Measurements from ENCODE around the gene C15orf39.

DNA sequence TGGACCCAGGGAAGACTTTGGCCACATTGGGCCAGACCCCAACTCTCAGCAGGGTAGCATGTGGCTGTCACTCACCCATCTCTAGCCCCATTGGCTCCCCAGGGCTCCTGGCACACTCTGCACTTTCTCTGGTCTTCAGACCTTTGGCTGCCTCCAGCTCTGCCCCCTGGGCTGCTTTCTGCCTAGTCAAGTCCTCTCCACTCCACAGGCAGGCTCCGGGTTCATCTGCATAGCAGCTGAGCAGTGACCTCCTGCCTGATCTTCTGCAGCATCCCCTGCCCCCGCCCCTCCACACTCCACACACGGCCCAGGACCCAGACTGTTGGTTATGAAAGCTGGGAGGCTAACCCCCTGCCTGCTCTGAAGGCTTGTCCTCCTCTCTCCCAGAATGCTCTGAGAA, 8.4 kb upstream of the C15orf39 start:
- no peak for TF ChIP-seq EZH2phosphoT487 (IDR thresholded peaks at IDR 0.05; ENCODE audit: low read depth)
- TF ChIP-seq, protein P1, sequence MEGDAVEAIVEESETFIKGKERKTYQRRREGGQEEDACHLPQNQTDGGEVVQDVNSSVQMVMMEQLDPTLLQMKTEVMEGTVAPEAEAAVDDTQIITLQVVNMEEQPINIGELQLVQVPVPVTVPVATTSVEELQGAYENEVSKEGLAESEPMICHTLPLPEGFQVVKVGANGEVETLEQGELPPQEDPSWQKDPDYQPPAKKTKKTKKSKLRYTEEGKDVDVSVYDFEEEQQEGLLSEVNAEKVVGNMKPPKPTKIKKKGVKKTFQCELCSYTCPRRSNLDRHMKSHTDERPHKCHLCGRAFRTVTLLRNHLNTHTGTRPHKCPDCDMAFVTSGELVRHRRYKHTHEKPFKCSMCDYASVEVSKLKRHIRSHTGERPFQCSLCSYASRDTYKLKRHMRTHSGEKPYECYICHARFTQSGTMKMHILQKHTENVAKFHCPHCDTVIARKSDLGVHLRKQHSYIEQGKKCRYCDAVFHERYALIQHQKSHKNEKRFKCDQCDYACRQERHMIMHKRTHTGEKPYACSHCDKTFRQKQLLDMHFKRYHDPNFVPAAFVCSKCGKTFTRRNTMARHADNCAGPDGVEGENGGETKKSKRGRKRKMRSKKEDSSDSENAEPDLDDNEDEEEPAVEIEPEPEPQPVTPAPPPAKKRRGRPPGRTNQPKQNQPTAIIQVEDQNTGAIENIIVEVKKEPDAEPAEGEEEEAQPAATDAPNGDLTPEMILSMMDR (IDR thresholded peaks at IDR 0.05; ENCODE audit: low read depth, low read length), result no peak

Measured in OCI-LY3 (cell line).